Activated B cell treated with CpG ODN at 0.5 μM for 24 hours (primary cell): Measurements from ENCODE around the gene DUSP12. TPM values are rescaled to one million over a fixed set of nuclear protein-coding genes. Genes with fewer than 3 reads are reported as not detected.
"Not testable (repeated sequence)": the region's sequence is repeated elsewhere in the genome, so short reads cannot be mapped to it uniquely, and the experiment has no call there.

ENCODE experiments used
- ATAC-seq: fragments of 200-7000 bp; cut with Tn5 transposase; one replicate; pipeline ENCODE4 v1.10.0; 2021; ENCODE audit warnings: low read depth, mild to moderate bottlenecking, moderate library complexity
- CTCF ChIA-PET: fragments of 350-600 bp; sonication (Branson Sonifier 250); formaldehyde crosslinking; loops from one replicate; lab custom pipeline; 2021; ENCODE audit warnings: antibody characterized with exemption; lab: Charles Lee
- POLR2A ChIA-PET: fragments of 350-600 bp; sonication (Branson Sonifier 250); formaldehyde crosslinking; loops from one replicate; lab custom pipeline; 2021; ENCODE audit warnings: antibody characterized with exemption; lab: Charles Lee
- DNase-seq: peaks from one replicate; pipeline ENCODE4 v3.0.0; 2022
- H3K27ac Mint-ChIP-seq: one replicate; pipeline ENCODE4 v1.8.0; 2020; ENCODE audit warnings: mixed read lengths
- H3K27me3 Mint-ChIP-seq: one replicate; pipeline ENCODE4 v1.8.0; 2021; ENCODE audit warnings: mixed read lengths
- H3K36me3 Mint-ChIP-seq: one replicate; pipeline ENCODE4 v1.8.0; 2021; ENCODE audit warnings: low read depth, mixed read lengths
- H3K4me1 Mint-ChIP-seq: one replicate; pipeline ENCODE4 v1.8.0; 2021; ENCODE audit warnings: mixed read lengths
- H3K4me3 Mint-ChIP-seq: one replicate; pipeline ENCODE4 v1.8.0; 2020; ENCODE audit warnings: mild to moderate bottlenecking, mixed read lengths
- H3K9me3 Mint-ChIP-seq: one replicate; pipeline ENCODE4 v1.8.0; 2020; ENCODE audit warnings: mixed read lengths
- CTCF ChIP-seq: fragments of 200-600 bp; IDR thresholded peaks from one replicate; pipeline ENCODE4 v1.8.0; 2022; ENCODE audit warnings: antibody characterized with exemption, mild to moderate bottlenecking
- intact Hi-C: fragments of 100-400 bp; cut with micrococcal nuclease; formaldehyde crosslinking; loops from one replicate; pipeline ENCODE4 v1.15.1; 2024
- total RNA-seq: library from RNA; stranded (reverse); gene quantifications from 2 replicates; pipeline ENCODE4 v1.2.3, GENCODE V29; 2022

The DUSP12 gene
- total RNA-seq, 1 donor from 2014 or later, result 37.2 TPM

- ChIA-PET POLR2A (interaction anchor here (0.6 to 1.2 kb wide), 3 partner anchors 17 to 292 kb away, joined by 3 to 8 read pairs (median 6); partner anchors contain the start of gene DUSP12), CTCF (interaction anchor here (1.3 kb wide), 2 partner anchors 18 to 27 kb away, joined by 4 to 5 read pairs; no protein-coding TSS in a partner anchor)
- Mint-ChIP-seq H3K27ac (peak within 1 kb of the TSS; percentile 95), H3K27me3 (no peaks in the 10 kb centered on the region), H3K4me1 (peaks cover 46% of the 10 kb centered on the region), H3K36me3 (peaks cover 7% of the 10 kb centered on the region), H3K9me3 (no peaks in the 10 kb centered on the region), H3K4me3 (peak within 1 kb of the TSS; percentile 99)
- no peak for TF ChIP-seq CTCF
- intact Hi-C loops, result loop anchor here (1.0 to 5.0 kb wide), 2 partner anchors 17 to 369 kb away; partner anchors contain the start of gene DUSP12
- DNase-seq (peak; percentile 71), ATAC-seq (peak; percentile 78)
Observed at GRCh38 chr1:161766102-161766981, 16.8 kb downstream of the DUSP12 start, which contains the start of gene ATF6. TSS of gene ATF6 (plus strand) at chr1:161766320. CDS start at chr1:161766361, 41 bp downstream.

DNA sequence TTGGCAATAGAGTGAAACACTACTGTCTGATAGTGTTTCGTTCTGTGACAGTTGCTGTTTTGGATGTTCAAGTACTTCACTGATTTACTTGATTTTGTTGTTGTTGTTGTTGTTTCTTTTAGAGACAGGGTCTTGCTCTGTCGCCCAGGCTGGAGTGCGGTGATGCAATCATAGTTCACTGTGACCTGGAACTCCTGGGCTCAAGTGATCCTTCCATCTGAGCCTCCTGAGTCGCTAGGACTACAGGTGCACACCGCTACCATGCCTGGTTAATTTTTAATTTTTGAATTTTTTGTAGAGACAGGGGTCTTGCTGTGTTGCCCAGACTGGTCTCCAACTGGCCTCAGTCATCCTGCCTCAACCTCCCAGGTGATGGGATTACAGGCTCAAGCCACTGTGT lies 18.9 kb downstream of the DUSP12 start:
- Mint-ChIP-seq H3K4me1 (peaks cover 46% of the 10 kb centered on the region), H3K27ac (no peak overlapping the region), H3K27me3 (no peaks in the 10 kb centered on the region), H3K4me3 (no peak overlapping the region), H3K9me3 (no peaks in the 10 kb centered on the region), H3K36me3 (peaks cover 7% of the 10 kb centered on the region)
- intact Hi-C loops, result loop anchor here (5.0 kb wide), 1 partner anchor 371 kb away; no protein-coding TSS in a partner anchor
- ATAC-seq (no peak), DNase-seq (no peak)
- CTCF ChIA-PET, result no interaction called here
- POLR2A ChIA-PET, result no interaction called here
- TF ChIP-seq CTCF, result no peak

DNA sequence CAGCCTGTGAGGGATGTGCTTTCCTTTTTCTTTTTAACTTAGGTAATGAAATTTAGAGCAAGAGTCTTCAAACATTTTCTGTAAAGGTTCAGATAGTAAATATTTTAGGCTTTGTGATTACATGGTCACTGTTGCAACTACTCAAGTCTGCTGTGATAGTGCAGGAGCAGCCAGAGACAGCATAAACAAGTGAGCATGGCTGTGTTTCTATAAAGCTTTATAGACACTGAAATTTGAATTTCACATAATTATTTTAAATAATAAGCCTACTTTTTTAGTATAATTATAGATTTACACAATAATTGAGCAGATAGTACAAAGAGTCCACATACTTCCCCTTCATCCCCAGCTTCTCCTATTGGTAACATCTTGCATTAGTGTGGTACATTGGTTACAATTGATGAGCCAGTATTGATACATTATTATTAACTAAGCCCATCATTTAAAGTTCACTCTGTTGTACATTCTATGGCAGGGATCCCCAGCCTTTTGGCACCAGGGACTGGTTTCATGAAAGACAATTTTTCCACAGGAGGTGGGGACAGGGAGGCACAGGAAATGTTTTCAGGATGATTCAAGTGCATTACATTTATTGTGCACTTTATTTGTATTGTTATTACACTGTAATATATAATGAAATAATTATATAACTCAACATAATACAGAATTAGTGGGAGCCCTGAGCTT lies 19.5 kb downstream of the DUSP12 start:
- CTCF ChIA-PET, result no interaction called here
- Mint-ChIP-seq H3K27ac (no peak overlapping the region), H3K27me3 (no peaks in the 10 kb centered on the region), H3K36me3 (peaks cover 12% of the 10 kb centered on the region), H3K9me3 (no peaks in the 10 kb centered on the region), H3K4me1 (peaks cover 44% of the 10 kb centered on the region), H3K4me3 (no peak overlapping the region)
- intact Hi-C loops, result loop anchor here (5.0 kb wide), 1 partner anchor 372 kb away; no protein-coding TSS in a partner anchor
- DNase-seq (no peak), ATAC-seq (no peak)
- TF ChIP-seq CTCF, result no peak
- POLR2A ChIA-PET, result no interaction called here

DNA sequence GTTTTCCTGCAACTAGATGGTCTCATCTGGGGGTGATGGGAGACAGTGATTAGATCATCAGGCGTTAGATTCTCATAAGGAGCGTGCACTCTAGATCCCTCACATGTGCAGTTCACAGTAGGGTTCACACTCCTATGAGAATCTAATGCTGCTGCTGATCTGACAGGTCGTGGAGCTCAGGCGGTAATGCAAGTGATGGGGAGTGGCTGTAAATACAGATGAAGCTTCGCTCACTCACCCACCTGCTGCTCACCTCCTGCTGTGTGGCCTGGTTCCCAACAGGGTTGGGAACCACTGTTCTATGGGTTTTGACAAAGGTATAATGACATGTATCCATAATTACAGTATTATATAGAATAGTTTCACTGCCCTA lies 20.1 kb downstream of the DUSP12 start:
- ATAC-seq, POLR2A ChIA-PET: not testable (repeated sequence)
- intact Hi-C loops, result loop anchor here (5.0 kb wide), 1 partner anchor 372 kb away; no protein-coding TSS in a partner anchor

GRCh38 chr1:161770250-161770649 lies 20.7 kb downstream of the DUSP12 start:
- intact Hi-C loops, result no loop called here
- TF ChIP-seq CTCF, result no peak
- no peak for DNase-seq
- Mint-ChIP-seq H3K27me3 (no peaks in the 10 kb centered on the region), H3K4me3 (no peak overlapping the region), H3K4me1 (peaks cover 40% of the 10 kb centered on the region), H3K9me3 (no peaks in the 10 kb centered on the region), H3K27ac (no peak overlapping the region), H3K36me3 (peaks cover 12% of the 10 kb centered on the region)
- ATAC-seq, result no peak
- POLR2A ChIA-PET, result no interaction called here
- CTCF ChIA-PET, result no interaction called here

More for the DNA sequence above, 20.1 kb downstream of the DUSP12 start:
- H3K27me3 Mint-ChIP-seq, CTCF ChIA-PET, H3K27ac Mint-ChIP-seq, H3K4me3 Mint-ChIP-seq, DNase-seq, H3K9me3 Mint-ChIP-seq: not testable (repeated sequence)
- Mint-ChIP-seq H3K4me1 (peaks cover 43% of the 10 kb centered on the region), H3K36me3 (peaks cover 12% of the 10 kb centered on the region)
